KBM-7 (cell line): ENCODE measurements around the gene BHMT2.

Source experiments
- DNase-seq: peaks from one replicate; pipeline ENCODE4 v3.0.0-alpha.2; 2015
- in situ Hi-C: fragments of 300-500 bp; cut with MboI; formaldehyde crosslinking; loops from 2 replicates; pipeline ENCODE4 v1.14.3; 2020; ENCODE audit warnings: low sequenced_read_pairs, low pct_unique_long_range_greater_than_20kb, mixed read lengths

The BHMT2 gene

DNA sequence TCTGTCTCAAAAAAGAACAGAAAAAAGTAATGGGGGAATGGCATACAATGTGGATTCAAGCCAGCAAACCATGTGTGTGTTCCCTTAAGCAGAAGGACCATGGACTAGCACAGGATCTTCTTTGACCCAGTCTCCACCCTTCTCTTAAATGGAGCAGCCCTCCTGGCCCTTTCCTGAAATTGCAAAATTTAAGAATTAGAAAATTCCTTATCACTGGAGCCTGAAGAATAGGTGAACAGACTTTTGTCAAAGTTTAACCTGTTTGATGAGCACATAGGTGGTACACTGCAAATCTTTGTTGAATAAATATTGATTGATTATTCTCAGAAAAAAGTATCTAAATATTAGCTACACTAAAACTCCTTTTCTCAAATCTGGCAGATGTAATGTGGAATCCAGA, 12.7 kb upstream of the BHMT2 start:
- in situ Hi-C loops: no loop called here
- no peak for DNase-seq

- DNase-seq: no peak
- in situ Hi-C loops: no loop called here
Measured at GRCh38 chr5:79059674-79060073, 9.9 kb upstream of the BHMT2 start.

DNA sequence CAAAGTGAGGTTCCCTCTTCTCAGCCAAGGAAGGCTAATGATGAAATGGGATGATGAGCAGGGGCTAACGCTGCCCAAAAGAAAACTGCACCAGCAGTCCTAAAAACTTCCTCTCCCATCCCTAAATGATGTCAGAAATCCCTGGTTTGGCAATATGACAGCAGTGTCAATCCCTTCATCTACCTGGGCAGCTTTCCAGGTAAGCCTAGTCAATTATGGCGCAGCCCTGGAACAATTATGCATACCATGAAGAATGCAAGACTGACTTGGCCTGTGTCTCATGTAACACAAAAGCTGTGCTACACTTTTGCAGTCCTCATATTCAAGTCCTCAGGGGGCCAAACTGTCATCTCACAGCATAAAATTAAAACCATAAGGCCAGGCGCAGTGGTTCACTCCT, 7.1 kb upstream of the BHMT2 start:
- in situ Hi-C loops: no loop called here
- no peak for DNase-seq

DNA sequence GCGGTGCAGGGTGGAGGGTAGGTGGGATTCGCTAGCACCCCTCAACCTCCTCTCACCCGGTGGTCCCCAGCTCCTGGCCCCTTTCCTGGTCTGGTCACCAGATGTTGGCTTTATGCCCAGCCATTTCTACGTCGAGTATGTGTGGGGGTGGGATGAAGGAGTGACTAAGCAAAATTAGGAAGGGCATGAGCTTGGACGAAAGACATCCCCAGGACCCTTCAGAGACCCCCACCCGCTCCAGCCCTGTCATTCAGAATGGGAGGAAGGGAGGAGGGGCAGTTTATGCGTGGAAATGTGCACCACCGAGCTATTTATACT, 742 bp downstream of the BHMT2 start:
- in situ Hi-C loops: no loop called here
- DNase-seq: no peak

DNA sequence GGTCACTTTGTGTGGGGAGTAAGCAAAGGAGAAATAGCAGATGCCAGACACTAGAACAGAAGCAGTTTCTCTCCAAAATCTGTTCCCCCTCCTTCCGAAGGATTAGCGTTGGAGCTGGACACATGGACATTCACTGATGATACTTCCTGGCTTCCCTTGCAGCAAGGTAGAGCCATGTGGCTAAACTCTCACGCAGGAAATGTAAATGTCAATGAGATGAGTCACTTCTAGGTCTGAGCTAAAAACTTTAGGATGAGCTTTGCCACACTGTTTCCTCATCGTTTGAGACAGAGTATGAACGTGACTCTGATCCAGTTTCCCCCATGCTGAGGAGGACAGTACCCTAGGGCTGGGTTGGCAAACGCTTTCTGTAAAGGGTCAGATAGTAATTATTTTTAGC, 5.1 kb downstream of the BHMT2 start:
- in situ Hi-C loops: no loop called here
- no peak for DNase-seq

DNA sequence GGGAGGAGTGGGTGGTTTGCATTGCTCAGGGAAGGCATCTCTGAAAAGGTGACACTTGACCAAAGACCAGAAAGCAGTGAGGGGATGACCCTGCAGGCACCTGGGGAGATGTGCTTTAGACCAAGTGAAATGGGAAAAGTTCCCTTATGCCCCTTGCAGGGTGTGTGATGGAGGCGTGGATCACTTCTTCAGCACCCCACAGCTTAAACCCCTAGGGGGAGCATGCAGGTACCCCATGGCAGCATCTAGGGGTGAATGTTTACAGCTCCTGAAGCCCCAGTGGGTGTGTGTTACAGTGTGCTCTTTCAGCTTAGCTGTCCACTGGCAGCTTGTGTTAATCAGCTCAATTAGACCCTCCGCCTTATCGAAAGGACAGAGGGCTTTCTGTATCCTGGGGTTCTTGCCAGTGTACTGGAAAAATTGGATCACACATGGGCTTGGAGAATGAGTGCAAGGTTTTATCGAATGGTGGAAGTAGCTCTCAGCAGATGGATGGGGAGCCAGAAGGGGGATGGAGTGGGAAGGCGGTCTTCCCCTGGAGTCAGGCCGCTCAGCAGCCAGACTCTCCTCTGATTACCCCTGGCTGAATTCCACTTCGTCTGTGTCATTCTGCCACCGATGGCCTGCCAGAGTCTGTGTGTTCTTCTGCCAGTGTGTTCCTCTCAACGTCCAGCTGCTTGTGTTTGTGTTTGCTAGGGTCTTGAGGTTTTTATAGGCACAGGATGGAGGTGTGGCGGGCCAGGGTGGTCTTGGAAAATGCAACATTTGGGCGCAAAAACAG, 6.3 kb downstream of the BHMT2 start:
- in situ Hi-C loops: no loop called here
- DNase-seq: no peak

GRCh38 chr5:79076819-79077218, 7.3 kb downstream of the BHMT2 start:
- in situ Hi-C loops: no loop called here
- DNase-seq: no peak

- no peak for DNase-seq
- in situ Hi-C loops: no loop called here
Measured at GRCh38 chr5:79077680-79078365, 8.3 kb downstream of the BHMT2 start.

DNA sequence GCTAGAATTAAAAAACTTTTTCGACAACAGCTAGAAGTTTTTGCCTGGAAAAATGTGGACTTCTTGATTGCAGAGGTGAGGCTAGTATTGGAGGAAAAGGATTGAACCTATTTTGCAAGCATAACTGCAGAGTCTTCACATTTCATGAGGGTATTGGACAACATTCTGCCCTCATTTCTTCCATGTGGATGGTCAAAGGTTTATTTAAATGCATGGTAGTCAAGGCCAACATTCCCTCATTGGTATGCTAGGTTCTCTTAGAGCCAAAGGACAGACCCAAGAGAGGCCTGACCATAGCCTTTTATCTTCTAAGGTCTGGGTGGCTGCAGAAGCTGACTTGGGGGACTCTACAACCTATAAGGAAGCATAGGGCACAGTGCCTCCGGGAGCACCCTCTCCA, 11.2 kb downstream of the BHMT2 start:
- DNase-seq: no peak
- in situ Hi-C loops: no loop called here

DNA sequence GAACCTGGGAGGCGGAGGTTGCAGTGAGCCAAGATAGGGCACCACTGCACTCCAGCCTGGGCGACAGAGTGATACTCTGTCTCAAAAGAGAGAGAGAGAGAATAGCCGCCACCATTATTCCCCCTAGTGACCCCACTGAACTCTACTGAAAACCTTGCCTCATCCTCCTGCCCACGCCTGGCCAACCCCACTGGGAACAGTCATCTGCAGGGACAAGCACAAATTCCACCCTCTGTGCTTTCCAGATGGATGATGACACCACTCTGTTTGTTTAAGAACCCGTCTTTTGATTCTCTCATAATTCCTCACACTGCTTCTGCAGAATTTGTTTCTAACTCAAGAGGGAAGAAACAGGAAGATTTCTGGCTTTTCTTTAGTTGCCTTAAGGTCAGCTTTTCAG, 12.2 kb downstream of the BHMT2 start:
- no peak for DNase-seq
- in situ Hi-C loops: no loop called here

DNA sequence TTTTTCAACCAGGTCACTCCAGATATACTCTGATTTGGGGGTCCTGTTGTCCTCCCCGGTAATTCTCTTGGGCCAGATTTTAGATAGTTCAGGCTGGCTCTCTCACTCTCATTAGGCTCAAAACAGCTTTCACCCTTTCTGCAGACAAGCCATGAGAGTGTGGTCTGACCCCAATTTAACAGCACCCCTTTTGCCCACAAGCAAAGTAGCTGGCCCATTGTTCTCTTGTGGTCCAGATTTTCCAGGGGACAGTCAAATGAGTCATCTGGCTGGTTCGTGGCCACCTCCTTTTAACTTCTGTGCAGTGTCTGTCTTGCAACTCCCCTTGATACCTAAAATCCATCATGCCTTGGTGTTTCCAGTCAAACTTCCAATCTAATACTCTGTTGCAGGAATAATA, 16.5 kb downstream of the BHMT2 start:
- in situ Hi-C loops: no loop called here
- no peak for DNase-seq

- in situ Hi-C loops: no loop called here
- DNase-seq: no peak
Measured at GRCh38 chr5:79088507-79088906, 18.9 kb downstream of the BHMT2 start.

DNA sequence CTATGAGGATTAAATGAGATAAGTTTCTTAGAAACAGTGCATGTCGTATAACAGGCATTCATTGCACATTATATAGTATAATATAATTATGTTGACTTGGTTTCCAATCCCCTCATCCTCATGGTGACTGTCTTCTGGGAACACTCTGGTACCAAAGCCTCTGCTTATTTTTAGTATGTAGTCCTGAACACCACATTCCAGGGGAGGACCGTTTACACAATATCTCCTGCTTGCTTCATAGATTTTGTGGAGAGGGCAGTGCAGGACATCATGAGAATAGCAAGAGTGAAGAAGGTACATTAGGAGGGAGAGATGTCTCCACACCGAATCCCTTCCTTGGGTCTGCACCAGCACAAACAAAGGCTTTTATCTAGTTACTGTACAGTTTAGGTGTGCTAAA, 21.5 kb downstream of the BHMT2 start:
- in situ Hi-C loops: no loop called here
- DNase-seq: no peak

- DNase-seq: no peak
Measured at GRCh38 chr5:79093762-79094161, 24.2 kb downstream of the BHMT2 start.

GRCh38 chr5:79105868-79106267, 36.3 kb downstream of the BHMT2 start:
- in situ Hi-C loops: loop anchor here (25.0 kb wide), 1 partner anchor 94 kb away; no protein-coding TSS in a partner anchor
- no peak for DNase-seq

More at GRCh38 chr5:79093762-79094161, 24.2 kb downstream of the BHMT2 start:
- in situ Hi-C loops: no loop called here

DNA sequence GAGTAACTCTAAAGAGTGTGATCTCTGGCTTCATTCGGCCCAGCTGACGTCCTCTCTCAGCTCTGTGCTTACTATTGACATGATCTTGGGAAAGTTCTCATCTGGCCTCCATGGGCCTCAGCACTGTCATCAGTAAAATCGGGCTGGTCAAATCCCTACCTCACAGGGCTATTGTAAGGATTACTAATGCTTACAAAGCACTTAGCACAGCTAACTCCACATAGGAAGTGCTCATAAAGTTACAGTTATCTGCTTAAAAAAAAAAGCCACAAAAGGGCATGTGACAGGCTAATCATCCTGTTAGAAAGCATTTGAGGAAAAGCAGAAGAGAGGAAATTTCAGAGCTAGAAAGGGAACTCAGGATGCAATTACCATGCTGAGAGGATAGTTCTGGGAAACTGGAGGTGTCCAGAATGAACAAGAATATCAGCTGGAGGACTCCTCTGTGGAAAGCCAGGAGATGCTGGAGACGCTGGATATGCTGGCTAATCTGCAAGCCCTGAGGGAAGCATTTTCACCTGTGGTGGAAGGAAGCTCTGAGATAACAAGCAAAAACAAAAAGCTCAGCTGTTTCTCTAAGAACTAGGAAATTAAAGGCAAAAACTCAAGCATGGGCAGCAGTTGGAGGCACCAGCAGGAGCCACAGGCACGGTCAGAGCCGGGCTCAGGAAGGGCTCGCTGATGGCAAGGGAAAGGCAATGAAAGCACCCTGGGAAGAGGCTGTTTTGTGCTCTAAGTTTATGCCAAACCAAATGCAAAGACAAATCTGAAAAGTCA, 37.6 kb downstream of the BHMT2 start:
- DNase-seq: peak; percentile 80
- in situ Hi-C loops: loop anchor here (25.0 kb wide), 1 partner anchor 95 kb away; no protein-coding TSS in a partner anchor

- in situ Hi-C loops: loop anchor here (25.0 kb wide), 1 partner anchor 96 kb away; no protein-coding TSS in a partner anchor
- DNase-seq: no peak
Measured at GRCh38 chr5:79108086-79108485, 38.5 kb downstream of the BHMT2 start.

GRCh38 chr5:79108792-79109191, 39.2 kb downstream of the BHMT2 start:
- in situ Hi-C loops: loop anchor here (25.0 kb wide), 1 partner anchor 96 kb away; no protein-coding TSS in a partner anchor

GRCh38 chr5:79109527-79110492, 40.2 kb downstream of the BHMT2 start:
- in situ Hi-C loops: loop anchor here (25.0 kb wide), 1 partner anchor 98 kb away; no protein-coding TSS in a partner anchor
- peak; percentile 61 for DNase-seq

More at GRCh38 chr5:79108792-79109191, 39.2 kb downstream of the BHMT2 start:
- no peak for DNase-seq
